ENCODE data around the gene L1CAM. TPM values are rescaled to one million over a fixed set of nuclear protein-coding genes. Genes with fewer than 3 reads are reported as not detected.

The L1CAM gene
- total RNA-seq, 1 donor from 2014 or later: 98.1 TPM

DNA sequence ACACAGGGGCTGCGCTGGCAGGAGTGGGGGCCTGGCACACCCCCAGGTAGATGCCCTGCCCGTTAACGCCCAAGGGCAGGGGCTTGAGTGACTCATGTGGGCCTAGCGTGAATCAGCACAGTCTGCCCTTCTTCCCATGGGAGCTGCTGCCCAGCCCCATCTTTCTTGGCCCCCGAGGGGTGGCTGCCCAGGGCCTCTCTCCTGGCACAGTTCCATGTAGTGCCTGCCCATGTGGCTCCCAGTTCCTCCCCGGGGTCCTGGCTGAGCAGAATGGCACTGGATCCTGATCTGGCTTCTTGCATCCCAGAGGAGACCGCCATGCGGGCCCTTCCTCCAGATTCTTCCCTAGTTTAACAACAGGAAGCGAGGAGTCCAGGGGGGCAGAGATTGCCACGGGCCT is 16.4 kb upstream of the L1CAM start:
- DNase-seq: no peak

- no peak for DNase-seq
Measured at GRCh38 chrX:153901753-153902140, 15.8 kb upstream of the L1CAM start.

DNA sequence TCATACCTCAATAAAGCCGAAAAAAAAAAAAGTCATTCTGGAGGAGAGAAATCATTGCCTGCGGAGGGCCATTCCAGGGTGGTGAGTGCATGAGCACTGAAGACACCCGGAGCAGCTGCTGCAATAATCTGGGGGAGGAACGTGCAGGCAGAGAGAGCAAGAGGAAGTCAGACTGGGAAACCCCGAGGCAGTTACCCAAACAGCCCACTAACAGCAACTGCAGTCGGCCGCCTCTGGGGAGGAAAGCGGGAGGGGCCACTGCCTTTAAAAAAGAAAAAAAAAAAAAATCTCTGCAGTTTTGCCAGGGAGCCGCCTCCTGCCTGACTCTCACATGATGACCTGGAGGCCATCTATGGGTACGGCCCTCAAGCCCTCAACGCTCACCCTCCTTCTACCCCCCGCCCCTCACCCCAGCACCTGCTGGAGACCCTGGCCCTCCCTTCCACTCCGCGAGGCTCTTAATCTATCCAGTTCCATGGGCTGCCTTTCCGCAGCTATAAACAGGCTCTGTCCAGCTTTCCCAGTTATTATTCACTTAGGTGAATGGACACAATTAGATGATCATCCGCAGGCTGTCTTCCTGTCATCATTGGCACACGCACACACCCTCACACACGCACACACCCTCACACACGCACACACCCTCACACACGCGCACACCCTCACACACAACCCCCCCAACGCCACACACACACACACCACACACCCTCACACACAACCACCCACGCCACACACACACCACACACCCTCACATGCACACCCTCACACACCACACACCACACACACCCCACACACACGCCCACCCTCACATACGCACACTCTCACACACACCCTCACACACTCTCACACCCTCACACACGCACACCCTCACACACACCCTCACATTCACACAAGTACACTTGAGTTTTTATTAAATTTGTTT is 15.1 kb upstream of the L1CAM start:
- DNase-seq: no peak

DNA sequence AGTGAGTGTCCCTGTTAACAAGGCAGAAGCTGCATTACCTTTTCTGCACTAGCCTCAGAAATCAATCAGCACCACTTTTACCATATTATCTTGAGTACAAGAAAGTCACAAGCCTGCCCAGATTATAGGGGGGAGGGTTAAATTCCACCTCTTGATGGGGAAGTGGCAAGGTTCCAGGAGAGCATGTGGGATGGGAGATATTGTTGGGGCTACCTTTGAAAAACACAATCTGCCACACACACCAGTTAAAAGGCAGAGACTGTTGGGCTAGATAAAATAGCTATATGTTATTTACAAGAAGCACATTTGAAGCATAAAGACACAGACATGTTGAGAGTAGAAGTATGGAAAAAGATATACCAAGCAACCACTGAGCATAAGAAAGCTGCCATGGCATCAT is 11.9 kb upstream of the L1CAM start:
- no peak for DNase-seq

GRCh38 chrX:153889123-153889522 is 3.1 kb upstream of the L1CAM start:
- DNase-seq: no peak

DNA sequence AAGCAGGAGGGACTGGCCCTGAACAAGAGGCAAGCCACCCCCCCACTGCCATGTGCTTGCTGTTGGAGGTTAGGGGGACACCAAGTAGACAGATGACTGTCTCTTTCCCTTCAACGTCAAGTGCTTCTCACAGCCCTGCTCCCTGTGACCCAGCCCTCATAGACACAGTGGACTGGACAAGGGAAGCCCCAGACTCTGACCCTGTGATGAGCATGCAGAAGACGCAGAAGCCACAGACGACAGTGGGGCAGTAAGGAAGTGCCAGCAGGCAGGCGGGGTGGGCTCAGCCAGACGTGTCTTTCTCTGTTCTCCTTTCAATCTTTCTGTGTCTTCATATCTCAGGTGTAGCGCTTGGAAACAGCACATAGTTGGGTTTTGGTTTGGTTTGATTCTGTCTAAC is 2.4 kb upstream of the L1CAM start:
- DNase-seq: no peak

DNA sequence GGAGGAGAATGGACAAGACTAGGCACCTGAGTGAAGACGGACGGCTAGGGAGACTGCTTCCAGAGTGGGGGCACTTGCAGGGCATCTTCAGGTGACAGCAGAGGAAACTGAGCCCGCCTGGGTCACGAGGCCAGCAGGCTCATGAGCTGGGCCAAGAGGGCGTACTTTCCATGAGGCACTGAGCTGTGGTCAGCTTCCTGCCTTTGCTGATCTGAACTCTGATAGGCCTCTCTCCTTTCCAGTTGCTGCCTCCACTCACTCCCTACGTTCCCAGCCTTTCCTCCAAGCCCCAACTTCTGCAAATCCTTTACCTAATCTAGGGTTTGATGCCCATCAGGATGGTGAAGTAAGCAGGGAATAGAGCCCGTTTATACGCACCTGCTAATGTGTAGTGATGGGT is 1.4 kb upstream of the L1CAM start:
- DNase-seq: no peak

GRCh38 chrX:153886915-153887314 is 942 bp upstream of the L1CAM start:
- DNase-seq: no peak

- DNase-seq: no peak
Measured at GRCh38 chrX:153885208-153885787, 675 bp downstream of the L1CAM start.

- no peak for DNase-seq
Measured at GRCh38 chrX:153884590-153884989, 1.4 kb downstream of the L1CAM start.

GRCh38 chrX:153884136-153884535 is 1.8 kb downstream of the L1CAM start:
- no peak for DNase-seq

GRCh38 chrX:153883163-153883843 is 2.7 kb downstream of the L1CAM start:
- no peak for DNase-seq

DNA sequence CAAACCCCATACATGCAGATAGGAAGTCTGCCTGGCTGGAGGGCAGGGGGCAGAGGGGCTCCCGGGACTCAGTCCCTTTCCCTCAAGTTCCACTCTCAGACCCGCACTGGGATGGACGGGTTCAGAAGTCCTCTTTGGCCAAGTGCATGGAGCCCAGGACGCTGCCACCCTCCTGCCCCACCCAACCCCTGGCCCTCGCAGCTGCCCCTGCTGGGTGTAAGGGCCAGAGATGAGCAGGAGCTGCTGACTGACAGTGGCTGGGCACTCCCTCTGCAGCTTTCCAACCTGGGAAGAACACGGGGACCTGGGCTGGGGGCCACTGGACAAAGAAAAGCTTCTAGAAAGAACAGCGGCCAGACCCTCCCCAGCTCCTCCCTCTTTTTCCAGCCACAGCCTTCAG is 3.4 kb downstream of the L1CAM start:
- no peak for DNase-seq

- no peak for DNase-seq
Measured at GRCh38 chrX:153882086-153882498, 3.9 kb downstream of the L1CAM start.

DNA sequence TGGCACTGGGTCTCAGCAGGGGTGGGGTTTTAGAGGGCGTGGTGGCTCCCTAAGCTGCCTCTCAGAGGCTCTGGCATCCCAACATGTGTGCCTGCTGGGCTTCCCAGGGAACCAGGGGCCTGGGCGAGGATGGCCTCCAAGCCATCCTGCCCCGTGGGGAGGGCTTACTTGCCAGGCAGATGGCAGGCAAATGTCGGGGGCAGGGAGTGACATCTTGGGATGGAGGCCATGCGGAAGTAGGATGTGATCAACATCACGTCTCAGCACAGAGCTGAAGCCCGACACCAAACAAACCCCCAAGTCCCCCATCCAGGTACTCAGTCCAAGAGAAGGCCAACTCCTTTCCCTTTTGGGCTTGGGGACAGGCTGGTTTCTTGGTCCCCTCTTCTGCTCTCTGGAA is 4.7 kb downstream of the L1CAM start:
- no peak for DNase-seq

- no peak for DNase-seq
Measured at GRCh38 chrX:153880440-153880815, 5.5 kb downstream of the L1CAM start.

- no peak for DNase-seq
Measured at GRCh38 chrX:153879741-153880439, 6.1 kb downstream of the L1CAM start.

DNA sequence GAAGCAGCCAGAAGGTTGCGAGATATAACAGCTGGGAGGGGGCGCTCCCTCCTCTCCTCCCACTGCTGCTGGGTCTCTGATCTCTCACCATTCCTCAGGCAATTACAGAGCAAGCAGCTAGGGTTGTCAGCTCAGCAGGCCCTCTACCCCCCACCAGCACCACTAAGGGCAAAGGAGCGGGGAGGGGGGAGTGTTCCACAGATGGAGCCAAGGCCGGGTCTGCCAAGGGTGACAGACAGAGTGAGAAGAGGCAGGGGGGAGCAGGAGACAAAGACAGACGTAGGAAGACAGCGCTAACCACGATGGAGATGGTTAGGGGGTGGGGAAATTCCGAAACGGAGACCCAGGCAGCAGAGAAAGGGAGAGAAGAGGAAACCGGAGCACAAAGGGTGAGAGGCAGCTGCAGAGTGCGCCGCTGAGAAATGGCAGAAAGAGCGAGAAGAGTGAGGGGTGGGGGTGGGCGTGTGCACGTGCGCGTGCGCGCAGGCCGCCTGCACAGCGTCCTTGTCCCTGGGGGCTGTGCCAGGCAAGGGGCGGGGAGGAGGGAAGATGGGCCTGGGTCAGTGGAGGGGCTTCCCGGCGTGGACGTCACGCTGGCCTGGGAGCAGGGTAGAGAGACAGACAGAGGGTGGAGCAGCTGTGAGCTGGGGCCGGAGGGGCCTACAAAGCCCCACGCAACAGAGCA is 6.9 kb downstream of the L1CAM start:
- no peak for DNase-seq

DNA sequence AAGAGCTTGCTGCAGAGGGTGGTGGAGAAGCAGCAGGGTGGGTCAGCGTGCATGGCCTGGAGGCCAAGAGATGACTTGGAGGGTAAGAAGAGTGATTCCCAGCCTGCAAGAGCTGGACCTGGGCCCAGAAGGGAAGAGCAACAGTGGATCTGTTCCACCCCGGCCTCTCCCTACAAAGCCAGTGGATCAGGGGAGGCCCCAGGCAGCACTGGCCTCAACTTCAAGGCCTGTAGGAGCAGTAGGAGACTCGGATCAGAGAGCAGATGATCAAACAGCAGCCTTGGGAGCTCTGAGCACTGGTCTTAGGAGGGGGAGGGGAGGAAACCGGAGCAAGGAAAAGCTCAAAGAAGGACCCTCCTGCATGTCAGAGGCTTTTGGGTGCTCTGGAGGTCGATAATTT is 7.6 kb downstream of the L1CAM start:
- no peak for DNase-seq

DNA sequence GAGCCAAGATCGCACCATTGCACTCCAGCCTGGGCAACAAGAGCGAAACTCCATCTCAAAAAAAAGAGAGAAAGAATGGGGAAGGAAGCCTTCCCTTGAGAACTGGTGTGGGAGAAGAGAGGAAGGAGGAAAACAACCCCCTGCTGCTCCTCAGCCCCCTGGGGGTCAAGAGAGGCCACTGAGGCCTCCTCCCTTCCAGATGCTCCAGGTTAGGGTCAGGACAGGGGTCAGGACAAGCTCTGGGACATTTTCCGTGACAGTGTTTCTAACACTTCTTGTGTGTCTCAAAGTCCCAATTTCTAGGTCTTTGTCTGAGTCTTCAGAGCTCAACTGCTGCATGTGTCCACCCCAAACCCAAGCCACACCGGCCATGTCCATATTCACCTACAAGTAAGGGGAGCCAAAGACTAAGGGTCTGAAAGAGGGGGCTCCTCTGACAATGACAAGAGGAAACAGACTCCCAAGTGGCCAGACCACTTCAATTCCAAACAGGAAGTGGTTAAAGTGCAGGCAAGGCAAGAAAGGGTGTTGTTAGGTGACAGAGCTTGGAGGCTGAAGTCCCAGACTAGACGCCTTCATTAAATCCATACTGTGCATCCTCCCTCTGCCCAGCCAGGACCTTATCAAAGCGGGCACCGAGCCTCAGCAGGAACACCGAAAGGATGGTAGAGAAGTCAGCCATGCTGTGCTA is 8.3 kb downstream of the L1CAM start:
- no peak for DNase-seq

- no peak for DNase-seq
Measured at GRCh38 chrX:153876112-153876491, 9.9 kb downstream of the L1CAM start.

All from occipital lobe (tissue), 2 donors.